Measurements from ENCODE around the gene CNIH2.

The CNIH2 gene

DNA sequence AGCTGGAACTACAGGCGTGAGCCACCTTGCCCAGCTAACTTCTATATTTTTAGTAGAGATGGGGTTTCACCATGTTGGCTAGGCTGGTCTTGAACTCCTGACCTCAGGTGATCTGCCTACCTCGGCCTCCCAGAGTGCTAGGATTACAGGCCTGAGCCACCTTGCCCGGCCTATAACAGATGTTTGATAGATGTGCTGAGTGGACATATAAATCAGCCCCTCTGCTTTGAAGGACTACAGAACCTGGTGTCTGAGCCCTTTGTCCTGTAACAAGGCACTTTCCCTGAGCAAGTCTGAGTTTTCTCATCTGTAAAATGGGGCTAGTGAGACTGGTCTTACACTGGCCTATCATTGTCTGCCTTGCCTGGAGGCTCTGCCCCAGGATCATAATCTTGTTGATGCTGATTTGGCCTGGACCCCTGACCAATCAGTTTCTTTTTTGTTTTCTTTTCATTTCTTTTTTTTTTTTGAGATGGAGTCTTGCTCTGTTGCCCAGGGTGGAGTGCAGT is 51.2 kb downstream of the CNIH2 start:
- DNase-seq (ENCODE audit: low read depth in 2 of 2): no peak

DNA sequence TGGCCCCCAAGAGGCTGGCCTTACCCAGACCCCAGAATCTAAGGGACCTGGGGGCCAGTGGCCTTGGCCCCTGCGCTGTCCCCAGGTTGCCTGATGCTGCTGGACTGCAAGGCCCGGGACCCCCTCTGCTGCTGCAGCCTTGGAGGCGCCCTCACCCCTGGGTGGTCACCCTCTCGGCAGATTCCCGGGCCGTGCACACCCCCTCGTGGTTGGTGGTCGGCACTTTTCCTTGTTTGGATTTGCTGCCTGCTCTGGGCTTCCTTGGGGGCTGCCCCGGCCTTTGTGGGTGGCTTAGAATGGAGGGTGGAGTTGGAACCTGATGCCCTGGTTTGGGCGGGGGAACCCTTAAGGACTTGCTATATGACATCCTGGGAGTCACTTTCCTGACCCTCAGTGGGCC is 53.0 kb downstream of the CNIH2 start:
- no peak for DNase-seq (ENCODE audit: low read depth in 2 of 2)

DNA sequence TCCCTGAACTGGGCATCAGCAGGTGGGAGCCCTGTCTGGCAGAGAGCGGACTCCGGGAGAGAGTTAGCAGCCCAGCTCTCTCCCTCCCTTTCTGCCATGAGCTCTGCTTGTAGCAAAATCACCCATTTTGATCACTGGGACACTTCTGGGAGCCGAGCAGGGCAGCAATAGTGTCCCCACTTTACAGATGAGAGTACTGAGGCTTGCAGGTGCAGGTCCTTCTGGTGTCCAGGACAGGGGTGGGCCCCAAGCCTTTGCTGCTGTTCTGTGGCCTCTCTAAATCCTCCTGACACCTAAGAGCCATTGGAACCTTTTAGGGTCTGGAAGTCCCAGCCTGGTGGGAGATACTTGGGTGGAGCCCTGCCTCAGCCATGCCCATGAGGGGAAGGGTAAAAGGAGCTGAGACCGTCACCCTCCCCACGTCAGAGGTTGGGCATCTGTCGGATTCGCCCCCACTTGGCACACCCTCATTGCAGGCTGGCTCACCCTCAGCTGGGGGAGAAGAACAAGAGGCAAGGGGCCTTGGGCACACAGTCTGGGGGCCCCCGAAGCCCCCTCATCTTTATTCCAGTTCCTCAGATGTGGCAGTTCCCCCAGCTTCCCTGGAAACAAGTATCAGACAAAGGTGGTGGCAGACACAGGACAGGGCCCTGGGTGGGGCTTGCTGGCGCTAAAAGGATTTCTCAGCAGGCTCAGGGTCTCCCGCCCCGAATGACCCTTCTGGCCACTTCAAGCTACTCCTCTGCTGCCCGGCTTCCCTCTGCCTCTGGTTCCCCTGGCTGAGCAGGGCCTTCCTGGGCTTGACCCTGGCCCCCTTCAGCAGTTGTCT is 53.8 kb downstream of the CNIH2 start:
- no peak for DNase-seq (ENCODE audit: low read depth in 2 of 2)

DNA sequence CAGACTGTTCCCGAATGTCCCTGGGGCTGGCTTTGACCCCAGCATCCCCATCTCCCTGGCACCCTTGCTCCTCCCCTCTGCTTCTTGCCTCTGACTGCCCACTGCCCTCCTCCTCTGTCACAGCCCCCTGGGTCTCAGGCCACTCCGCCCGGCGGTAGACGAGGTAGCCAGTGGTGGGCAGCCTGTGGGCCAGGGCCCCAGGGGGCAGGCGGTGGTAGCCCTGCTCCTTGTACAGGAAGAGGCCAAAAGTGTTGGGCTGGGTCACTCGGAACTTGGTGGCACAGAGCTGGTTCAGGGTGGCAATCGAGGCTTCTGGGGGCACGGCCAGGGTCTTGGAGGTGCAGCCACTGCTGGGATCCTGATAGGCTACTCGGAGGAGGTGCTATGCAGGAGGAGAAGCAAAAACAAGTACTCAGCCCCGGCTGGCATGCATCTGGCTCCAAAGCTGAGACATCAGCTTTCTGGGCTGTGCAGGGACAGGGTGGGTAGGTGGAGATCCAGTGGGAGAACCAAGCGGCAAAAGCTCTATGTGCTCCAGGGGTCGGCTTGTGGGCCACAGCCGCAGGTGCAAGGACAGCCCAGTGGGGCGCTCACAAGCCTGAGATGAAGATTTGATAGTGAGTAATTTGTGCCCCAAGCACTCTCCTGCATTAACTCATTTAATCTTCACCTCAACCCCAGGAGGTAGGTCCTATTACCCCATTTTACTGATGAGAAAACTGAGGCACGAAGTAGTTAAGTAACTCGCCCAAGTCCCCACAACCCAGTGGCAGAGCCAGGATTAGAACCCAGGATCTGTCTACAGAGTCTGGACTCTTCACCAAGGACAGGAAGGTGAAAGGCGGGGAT is 54.6 kb downstream of the CNIH2 start:
- DNase-seq (ENCODE audit: low read depth in 2 of 2): no peak

DNA sequence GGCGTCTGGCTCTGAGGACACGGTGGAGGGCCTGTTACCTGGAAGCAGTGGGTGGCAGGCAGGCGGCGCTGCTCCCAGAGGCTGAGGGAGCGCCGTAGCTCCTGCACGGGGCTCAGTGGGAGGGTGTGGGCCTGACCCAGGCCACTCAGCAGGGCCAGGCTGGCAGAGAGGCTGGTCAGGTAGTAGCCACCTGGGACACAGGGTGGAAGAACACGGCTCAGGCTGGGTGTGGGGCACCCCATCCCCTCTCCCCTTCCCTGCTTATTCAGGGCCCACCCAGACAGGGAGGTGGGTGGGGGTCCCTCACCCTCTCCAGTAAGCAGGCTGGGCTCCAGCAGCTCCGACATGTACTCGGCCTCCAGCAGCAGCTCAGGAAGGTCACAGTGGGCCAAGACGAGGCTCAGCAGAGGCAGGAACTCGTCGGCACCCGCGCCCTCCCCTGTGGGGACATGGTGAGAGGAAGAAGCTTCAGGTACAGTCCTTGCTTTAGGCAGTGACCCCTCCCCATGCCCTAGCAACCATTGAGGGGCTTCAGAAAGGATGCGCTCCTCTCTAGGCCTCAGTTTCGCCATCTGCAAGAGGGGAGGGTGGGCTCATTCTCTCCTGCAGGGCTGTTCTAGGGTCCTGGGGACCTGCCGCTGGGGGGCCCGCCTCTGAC is 55.4 kb downstream of the CNIH2 start:
- no peak for DNase-seq (ENCODE audit: low read depth in 2 of 2)
